Lower leg skin (tissue), 3 donors: ENCODE results near the gene NT5DC3.
"Not testable (repeated sequence)": the region's sequence is repeated elsewhere in the genome, so short reads cannot be mapped to it uniquely, and the experiment has no call there.

Source experiments
- POLR2A ChIP-seq, 2 donors: fragments of 450-650 bp; IDR thresholded peaks; one replicate each; pipeline ENCODE4 v1.6.1; 2016 to 2017; ENCODE audit warnings: antibody characterized with exemption in 2 of 2, mild to moderate bottlenecking in 1 of 2, moderate library complexity in 1 of 2
- TF ChIP-seq, protein P1 (sequence below), 3 donors: fragments of 450-650 bp; IDR thresholded peaks; one replicate each; pipeline ENCODE4 v1.5.1; 2016; ENCODE audit warnings: antibody characterized with exemption in 3 of 3, mild to moderate bottlenecking in 3 of 3, moderate library complexity in 2 of 3

DNA sequence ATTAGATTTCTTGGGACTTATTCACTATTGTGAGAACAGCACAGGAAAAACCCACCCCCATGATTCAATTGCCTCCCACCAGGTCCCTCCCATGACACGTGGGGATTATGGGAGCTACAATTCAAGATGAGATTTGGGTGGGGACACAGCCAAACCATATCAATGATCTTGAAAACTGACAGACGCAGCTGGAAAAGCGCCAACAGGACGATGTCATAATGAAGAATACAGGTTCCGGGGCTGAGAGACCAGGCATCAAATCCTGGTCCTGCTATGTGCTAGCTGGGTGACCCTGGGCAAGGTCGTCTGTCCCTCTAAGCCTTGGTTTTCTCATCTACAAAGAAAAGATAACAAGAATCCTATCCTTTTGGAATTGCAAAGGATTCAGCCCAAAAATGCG is 31.4 kb downstream of the NT5DC3 start:
- TF ChIP-seq, protein P1, sequence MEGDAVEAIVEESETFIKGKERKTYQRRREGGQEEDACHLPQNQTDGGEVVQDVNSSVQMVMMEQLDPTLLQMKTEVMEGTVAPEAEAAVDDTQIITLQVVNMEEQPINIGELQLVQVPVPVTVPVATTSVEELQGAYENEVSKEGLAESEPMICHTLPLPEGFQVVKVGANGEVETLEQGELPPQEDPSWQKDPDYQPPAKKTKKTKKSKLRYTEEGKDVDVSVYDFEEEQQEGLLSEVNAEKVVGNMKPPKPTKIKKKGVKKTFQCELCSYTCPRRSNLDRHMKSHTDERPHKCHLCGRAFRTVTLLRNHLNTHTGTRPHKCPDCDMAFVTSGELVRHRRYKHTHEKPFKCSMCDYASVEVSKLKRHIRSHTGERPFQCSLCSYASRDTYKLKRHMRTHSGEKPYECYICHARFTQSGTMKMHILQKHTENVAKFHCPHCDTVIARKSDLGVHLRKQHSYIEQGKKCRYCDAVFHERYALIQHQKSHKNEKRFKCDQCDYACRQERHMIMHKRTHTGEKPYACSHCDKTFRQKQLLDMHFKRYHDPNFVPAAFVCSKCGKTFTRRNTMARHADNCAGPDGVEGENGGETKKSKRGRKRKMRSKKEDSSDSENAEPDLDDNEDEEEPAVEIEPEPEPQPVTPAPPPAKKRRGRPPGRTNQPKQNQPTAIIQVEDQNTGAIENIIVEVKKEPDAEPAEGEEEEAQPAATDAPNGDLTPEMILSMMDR (IDR thresholded peaks at IDR 0.05): not testable (repeated sequence)
- not testable (repeated sequence) for TF ChIP-seq POLR2A (IDR thresholded peaks at IDR 0.05)
